Subcutaneous adipose tissue (tissue), 4 donors: ENCODE measurements around the gene GPSM1. TPM values are rescaled to one million over a fixed set of nuclear protein-coding genes. Genes with fewer than 3 reads are reported as not detected.

Experiments used
- total RNA-seq, 4 donors: library from RNA; depleted of rRNA; stranded (reverse); fragments of >200 nt; gene quantifications; one replicate each; pipeline ENCODE4 v1.1.0, GENCODE V29; 2016
- TF ChIP-seq, protein P1 (sequence below): fragments of 450-650 bp; IDR thresholded peaks from one replicate; pipeline ENCODE4 v1.5.1; 2016; ENCODE audit warnings: low read depth, mild to moderate bottlenecking, control low read depth, antibody characterized with exemption, moderate library complexity

The GPSM1 gene, protein sequence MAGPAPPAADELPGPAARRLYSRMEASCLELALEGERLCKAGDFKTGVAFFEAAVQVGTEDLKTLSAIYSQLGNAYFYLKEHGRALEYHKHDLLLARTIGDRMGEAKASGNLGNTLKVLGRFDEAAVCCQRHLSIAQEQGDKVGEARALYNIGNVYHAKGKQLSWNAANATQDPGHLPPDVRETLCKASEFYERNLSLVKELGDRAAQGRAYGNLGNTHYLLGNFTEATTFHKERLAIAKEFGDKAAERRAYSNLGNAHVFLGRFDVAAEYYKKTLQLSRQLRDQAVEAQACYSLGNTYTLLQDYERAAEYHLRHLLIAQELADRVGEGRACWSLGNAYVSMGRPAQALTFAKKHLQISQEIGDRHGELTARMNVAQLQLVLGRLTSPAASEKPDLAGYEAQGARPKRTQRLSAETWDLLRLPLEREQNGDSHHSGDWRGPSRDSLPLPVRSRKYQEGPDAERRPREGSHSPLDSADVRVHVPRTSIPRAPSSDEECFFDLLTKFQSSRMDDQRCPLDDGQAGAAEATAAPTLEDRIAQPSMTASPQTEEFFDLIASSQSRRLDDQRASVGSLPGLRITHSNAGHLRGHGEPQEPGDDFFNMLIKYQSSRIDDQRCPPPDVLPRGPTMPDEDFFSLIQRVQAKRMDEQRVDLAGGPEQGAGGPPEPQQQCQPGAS
- total RNA-seq, result 1 to 10 TPM; 2.1 to 5.8 (median 4.1) TPM

DNA sequence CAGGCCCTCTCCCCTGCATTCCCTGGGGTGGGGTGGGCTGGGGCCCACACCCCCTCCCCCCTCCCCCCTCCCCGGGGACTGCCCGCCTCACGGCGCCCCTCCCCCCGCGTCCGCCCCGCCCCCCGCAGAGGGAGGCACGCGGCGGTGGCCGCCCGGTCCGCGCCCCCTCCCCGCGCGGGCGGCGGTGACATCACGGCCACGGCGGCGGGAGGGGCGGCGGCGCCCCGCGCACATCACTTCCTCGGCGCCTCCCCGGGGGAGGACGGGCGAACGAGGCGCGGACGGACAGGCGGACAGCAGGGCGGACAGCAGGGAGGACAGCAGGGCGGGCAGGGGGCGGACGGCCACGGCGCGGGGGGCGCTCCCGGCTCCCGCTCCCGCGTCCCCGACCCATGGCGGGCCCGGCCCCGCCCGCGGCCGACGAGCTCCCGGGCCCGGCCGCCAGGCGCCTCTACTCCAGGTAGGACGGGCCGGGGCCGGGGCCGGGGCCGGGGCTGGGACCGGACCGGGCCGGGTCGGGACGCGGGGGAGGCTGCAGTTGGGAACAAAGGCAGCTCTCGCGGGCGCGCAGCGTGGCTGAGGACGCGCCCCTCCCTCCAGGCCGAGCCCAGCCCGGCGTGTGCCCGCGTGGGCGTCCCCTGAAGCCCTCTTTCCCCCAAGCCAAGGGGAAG, at the start of gene GPSM1:
Gene GPSM1, plus strand, starts transcription at position 236 of the 671 bp plus-strand sequence. Its CDS starts 157 bp downstream, at position 393.
- TF ChIP-seq, protein P1, sequence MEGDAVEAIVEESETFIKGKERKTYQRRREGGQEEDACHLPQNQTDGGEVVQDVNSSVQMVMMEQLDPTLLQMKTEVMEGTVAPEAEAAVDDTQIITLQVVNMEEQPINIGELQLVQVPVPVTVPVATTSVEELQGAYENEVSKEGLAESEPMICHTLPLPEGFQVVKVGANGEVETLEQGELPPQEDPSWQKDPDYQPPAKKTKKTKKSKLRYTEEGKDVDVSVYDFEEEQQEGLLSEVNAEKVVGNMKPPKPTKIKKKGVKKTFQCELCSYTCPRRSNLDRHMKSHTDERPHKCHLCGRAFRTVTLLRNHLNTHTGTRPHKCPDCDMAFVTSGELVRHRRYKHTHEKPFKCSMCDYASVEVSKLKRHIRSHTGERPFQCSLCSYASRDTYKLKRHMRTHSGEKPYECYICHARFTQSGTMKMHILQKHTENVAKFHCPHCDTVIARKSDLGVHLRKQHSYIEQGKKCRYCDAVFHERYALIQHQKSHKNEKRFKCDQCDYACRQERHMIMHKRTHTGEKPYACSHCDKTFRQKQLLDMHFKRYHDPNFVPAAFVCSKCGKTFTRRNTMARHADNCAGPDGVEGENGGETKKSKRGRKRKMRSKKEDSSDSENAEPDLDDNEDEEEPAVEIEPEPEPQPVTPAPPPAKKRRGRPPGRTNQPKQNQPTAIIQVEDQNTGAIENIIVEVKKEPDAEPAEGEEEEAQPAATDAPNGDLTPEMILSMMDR, result no peak

DNA sequence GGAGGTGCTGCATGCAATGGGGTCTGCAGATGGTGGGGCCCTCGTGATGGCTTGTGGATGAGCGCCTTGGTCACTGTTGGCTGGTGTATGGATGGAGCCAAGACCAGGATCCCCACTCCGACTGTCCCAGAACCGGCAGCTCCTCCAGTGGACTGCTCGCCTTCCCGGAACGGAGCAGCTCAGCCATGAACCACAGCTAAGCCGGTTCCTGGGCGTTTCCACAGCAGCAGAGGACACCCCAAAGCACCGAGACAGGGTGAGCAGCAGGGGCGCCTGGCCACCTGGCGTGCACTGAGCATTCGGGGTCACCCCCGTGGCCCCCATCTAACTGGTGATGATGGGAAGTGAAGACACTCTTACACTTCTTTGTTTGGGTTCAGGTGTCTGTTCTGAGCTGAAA, 49.6 kb upstream of the GPSM1 start:
- TF ChIP-seq, protein P1, result no peak

DNA sequence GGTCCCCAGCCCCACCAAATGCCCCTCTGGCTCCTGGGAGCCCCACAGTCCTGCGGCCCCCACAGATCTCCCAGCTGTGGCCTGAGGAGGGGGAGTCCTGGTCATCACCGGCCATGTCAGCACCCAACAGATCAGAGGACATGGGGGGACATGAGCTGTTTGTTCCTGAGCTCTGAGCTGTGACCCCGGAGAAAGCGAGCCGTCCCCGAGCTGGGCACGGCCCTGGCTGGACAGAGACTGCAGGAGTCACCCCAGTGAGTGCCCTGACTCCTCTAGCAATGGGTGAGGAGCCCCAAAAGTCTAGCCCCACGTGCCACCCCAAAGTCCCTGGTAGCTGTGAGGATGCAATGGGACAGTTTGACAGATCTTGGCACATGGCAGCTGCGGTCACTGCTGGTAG, 49.1 kb upstream of the GPSM1 start:
- TF ChIP-seq, protein P1, result no peak

DNA sequence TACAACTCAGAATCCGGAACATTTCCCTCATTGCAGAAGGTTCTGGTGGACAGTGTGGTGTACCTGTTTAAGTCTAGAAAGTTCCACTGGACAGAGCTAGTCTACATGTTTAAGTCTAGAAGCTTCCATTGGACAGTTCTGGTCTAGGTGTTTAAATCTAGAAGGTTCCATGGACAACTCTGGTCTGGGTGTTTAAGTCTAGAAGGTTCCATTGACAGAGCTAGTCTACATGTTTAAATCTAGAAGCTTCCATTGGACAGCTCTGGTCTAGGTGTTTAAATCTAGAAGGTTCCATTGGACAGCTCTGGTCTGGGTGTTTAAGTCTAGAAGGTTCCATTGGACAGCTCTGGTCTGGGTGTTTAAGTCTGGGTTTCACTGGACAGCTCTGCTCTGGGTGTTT, 48.4 kb upstream of the GPSM1 start:
- TF ChIP-seq, protein P1, result no peak

DNA sequence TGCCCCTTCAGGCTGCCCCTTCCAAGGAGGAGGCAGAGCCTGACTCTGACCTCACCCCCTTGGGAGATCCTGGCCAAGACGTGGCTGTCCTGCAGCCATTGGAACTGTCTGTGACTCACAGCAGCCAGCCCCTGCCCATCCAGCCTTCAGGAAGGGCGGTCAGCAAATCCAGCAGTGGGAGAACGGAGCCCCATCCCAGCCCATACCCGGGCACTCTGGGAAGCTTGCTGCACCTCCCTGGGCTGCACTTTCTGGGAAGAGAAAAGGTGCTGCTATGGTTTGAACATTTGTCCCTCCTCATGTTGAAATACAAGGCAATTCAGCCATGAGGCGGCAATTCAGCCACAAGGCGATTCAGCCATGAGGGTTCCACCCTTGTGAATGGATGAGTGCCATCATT, 47.9 kb upstream of the GPSM1 start:
- TF ChIP-seq, protein P1, result no peak

DNA sequence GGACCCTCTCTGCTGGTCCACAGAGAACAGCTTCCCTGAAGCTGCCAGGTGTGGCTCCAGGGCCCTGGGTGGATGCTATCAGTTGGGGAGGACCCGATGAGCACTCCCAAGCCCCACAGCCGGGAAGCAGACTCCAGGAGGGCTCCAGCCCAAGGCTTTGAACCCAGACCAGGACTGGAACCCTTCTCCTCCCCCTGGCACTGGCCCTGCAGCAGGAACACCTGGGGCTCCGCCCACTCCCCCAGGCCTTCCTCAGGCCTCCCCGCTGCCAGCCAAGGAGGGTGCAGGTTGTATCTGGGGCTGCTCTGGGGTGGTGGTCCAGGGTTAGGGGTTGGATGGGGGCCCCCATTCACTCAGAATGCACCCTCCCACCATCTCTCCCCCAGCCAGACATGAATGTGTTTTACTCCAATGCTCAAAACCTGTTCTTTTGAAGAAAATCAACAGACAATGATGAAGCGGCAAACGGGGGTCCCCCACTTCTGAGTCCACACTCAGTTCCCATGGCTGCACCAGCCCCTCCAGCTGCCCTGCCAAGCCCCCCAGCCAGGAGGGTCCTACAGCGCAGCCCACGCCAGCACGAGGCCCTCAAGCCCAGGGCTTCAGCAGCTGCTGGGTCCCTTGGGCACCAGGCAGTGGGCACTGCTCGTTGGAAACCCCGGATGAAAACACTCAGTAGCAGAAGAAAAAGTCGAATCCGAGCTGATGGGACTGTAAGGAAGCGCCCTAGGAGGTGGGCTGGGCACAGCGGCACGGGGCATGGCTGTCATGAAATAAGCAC, 46.6 kb upstream of the GPSM1 start:
- TF ChIP-seq, protein P1, result no peak
